ENCODE data around the gene RPL37A. TPM values are rescaled to one million over a fixed set of nuclear protein-coding genes. Genes with fewer than 3 reads are reported as not detected.

Gene RPL37A
- total RNA-seq, 2 donors from 2014 or later = 2,589 to 2,765 TPM

DNA sequence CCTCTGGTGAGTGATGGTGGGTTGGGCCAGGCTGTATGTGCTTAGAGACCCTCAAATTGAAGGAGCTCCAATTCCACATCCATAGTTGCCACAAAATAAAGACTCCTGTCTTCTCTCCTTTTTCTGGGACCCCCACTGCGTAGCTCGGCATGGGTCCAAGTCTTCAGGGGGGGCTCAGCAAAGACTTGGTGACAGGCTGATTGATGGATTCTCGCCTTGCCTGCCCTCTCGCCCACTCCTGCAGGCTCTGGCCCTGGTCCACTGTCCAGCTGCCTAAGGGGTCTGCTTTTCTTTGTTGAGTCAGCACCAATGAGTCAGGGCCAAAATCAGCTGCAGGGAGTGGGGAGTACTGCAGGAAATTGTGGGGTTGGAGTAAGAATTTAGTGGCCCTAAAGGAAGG is 21.5 kb downstream of the RPL37A start:
- Histone ChIP-seq H3K4me1 (ENCODE audit: control insufficient read depth, insufficient read depth, low read length) (no peaks in the 10 kb centered on the region), H3K27ac (ENCODE audit: low read depth, low read length) (no peak overlapping the region), H3K9ac (ENCODE audit: extremely low read depth, low read length, poor library complexity, severe bottlenecking) (no peak overlapping the region), H3K27me3 (ENCODE audit: control insufficient read depth, insufficient read depth, low read length, poor library complexity, severe bottlenecking) (no peaks in the 10 kb centered on the region), H3K36me3 (ENCODE audit: control insufficient read depth, insufficient read depth, low read length) (peaks cover 4% of the 10 kb centered on the region), H3K4me3 (ENCODE audit: low read length) (no peak overlapping the region), H3K9me3 (ENCODE audit: control insufficient read depth, low read length) (no peaks in the 10 kb centered on the region)
- no peak for DNase-seq
- WGBS, 2 experiments (ENCODE audit: insufficient coverage in 1 of 2, insufficient read length in 1 of 2) = 69 to 88% methylated on average over 2 to 4 of the region's 4 CpGs
- Mint-ChIP-seq H3K27ac (no peak overlapping the region), H3K27me3 (ENCODE audit: insufficient read depth) (no peaks in the 10 kb centered on the region), H3K4me3 (no peak overlapping the region), H3K4me1 (peaks cover 5% of the 10 kb centered on the region), H3K36me3 (ENCODE audit: low read depth) (no peaks in the 10 kb centered on the region), H3K9me3 (peaks cover 2% of the 10 kb centered on the region)
- TF ChIP-seq, protein P1, sequence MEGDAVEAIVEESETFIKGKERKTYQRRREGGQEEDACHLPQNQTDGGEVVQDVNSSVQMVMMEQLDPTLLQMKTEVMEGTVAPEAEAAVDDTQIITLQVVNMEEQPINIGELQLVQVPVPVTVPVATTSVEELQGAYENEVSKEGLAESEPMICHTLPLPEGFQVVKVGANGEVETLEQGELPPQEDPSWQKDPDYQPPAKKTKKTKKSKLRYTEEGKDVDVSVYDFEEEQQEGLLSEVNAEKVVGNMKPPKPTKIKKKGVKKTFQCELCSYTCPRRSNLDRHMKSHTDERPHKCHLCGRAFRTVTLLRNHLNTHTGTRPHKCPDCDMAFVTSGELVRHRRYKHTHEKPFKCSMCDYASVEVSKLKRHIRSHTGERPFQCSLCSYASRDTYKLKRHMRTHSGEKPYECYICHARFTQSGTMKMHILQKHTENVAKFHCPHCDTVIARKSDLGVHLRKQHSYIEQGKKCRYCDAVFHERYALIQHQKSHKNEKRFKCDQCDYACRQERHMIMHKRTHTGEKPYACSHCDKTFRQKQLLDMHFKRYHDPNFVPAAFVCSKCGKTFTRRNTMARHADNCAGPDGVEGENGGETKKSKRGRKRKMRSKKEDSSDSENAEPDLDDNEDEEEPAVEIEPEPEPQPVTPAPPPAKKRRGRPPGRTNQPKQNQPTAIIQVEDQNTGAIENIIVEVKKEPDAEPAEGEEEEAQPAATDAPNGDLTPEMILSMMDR (conservative IDR thresholded peaks at IDR 0.05) = no peak

DNA sequence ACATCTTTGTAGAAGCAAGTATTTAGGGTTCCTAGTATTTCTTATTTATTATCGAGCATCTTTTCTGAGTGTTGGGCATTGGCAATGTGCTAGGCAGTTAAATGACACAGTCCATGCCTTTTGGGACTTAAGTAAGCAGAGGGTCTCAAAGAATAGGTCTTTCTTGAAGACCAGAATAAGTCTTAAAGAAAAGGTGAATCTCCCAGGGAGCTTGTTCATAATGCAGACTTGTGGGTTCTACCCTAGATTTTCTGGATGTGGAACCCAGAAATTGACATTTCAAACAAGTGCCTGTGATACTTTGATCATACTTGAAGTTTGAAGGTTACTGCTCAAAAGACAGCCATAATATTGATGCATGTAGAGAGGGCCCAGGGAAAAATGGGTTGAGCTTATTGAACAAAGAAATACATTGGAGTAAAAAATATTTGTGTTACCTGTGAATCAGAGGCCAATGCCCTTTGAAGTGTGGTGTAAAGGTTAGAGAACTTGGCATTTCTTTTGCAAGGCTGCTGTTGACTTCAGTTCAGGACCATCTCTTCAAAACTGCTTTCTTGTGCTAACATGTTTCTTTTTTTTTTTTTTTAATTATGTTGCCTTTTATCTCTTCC is 24.4 kb downstream of the RPL37A start:
- Mint-ChIP-seq H3K4me1 (peaks cover 1% of the 10 kb centered on the region), H3K9me3 (peaks cover 2% of the 10 kb centered on the region), H3K4me3 (no peak overlapping the region), H3K27ac (no peak overlapping the region), H3K36me3 (ENCODE audit: low read depth) (no peaks in the 10 kb centered on the region), H3K27me3 (ENCODE audit: insufficient read depth) (no peaks in the 10 kb centered on the region)
- WGBS, 2 experiments (ENCODE audit: insufficient coverage in 1 of 2, insufficient read length in 1 of 2) = 100% methylated on average over 1 of the region's 1 CpG
- peaks cover 4% of the 10 kb centered on the region for H3K36me3 ChIP-seq (ENCODE audit: control insufficient read depth, insufficient read depth, low read length)
- H3K4me1 ChIP-seq (ENCODE audit: control insufficient read depth, insufficient read depth, low read length) = no peaks in the 10 kb centered on the region
- no peak overlapping the region for H3K4me3 ChIP-seq (ENCODE audit: low read length)
- H3K9me3 ChIP-seq (ENCODE audit: control insufficient read depth, low read length) = no peaks in the 10 kb centered on the region
- TF ChIP-seq, protein P1 (conservative IDR thresholded peaks at IDR 0.05) = no peak
- no peaks in the 10 kb centered on the region for H3K27me3 ChIP-seq (ENCODE audit: control insufficient read depth, insufficient read depth, low read length, poor library complexity, severe bottlenecking)
- H3K27ac ChIP-seq (ENCODE audit: low read depth, low read length) = no peak overlapping the region
- no peak for DNase-seq
- H3K9ac ChIP-seq (ENCODE audit: extremely low read depth, low read length, poor library complexity, severe bottlenecking) = no peak overlapping the region

DNA sequence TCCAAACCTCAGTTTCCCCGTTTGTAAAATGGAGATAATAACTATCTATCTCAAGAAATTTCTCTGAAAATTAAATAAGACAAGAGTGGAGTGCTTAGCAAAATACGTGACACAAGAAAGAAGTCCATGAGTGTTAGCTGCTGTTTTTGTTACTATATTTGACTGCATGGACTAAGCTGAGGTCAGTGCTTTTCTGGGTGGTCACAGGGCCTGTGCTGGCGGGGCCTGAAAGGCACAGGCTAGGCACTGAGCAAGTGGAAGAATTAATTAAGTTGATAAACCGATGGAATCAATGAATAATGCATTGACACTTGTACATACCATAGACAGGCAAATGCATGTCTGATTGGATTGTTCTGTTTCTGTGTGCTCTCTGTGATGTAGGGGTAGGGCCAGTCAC is 27.3 kb downstream of the RPL37A start:
- Mint-ChIP-seq H3K4me1 (no peaks in the 10 kb centered on the region), H3K4me3 (no peak overlapping the region), H3K27me3 (ENCODE audit: insufficient read depth) (no peaks in the 10 kb centered on the region), H3K27ac (no peak overlapping the region), H3K36me3 (ENCODE audit: low read depth) (no peaks in the 10 kb centered on the region), H3K9me3 (peaks cover 2% of the 10 kb centered on the region)
- Histone ChIP-seq H3K4me3 (ENCODE audit: low read length) (no peak overlapping the region), H3K4me1 (ENCODE audit: control insufficient read depth, insufficient read depth, low read length) (no peaks in the 10 kb centered on the region), H3K9me3 (ENCODE audit: control insufficient read depth, low read length) (no peaks in the 10 kb centered on the region), H3K27ac (ENCODE audit: low read depth, low read length) (no peak overlapping the region), H3K9ac (ENCODE audit: extremely low read depth, low read length, poor library complexity, severe bottlenecking) (no peak overlapping the region), H3K27me3 (ENCODE audit: control insufficient read depth, insufficient read depth, low read length, poor library complexity, severe bottlenecking) (no peaks in the 10 kb centered on the region), H3K36me3 (ENCODE audit: control insufficient read depth, insufficient read depth, low read length) (no peaks in the 10 kb centered on the region)
- 80 to 90% methylated on average over 2 to 4 of the region's 4 CpGs for WGBS, 2 experiments (ENCODE audit: insufficient coverage in 1 of 2, insufficient read length in 1 of 2)
- TF ChIP-seq, protein P1 (conservative IDR thresholded peaks at IDR 0.05) = no peak
- no peak for DNase-seq

Data from endodermal cell (in vitro differentiated cells).